ENCODE data around the gene PITPNC1. TPM values are rescaled to one million over a fixed set of nuclear protein-coding genes. Genes with fewer than 3 reads are reported as not detected.
"Not testable (repeated sequence)": the region's sequence is repeated elsewhere in the genome, so short reads cannot be mapped to it uniquely, and the experiment has no call there.

PITPNC1 gene
- total RNA-seq, 1 donor from 2014 or later = 12.4 TPM

DNA sequence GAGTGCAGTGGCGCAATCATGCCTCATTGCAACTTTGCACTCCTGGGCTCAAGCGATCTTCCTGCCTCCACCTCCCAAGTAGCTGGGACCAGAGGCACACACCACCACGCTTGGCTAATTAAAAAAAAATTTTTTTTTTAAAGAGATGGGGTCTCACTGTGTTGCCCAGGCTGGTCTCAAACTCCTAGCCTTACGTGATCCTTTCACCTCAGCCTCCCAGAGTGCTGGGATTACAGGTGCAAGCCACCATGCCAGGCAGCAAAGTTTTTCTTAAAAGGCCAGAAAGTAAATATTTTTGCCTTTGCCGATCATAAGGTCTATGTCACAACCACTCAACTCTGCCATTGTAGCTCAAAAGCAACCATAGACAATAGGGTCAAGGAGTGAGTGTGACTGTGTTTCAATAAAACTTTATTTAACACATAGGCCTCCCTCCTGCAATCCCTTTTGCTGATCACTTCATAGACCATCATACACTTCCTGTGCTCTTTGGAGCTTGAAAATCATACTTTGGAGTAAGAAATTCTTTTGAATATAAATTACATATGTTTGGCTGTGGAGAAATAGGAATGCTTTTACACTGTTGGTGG, 48.6 kb downstream of the PITPNC1 start:
- no peaks in the 10 kb centered on the region for H3K27me3 Mint-ChIP-seq (ENCODE audit: low read depth, unreplicated experiment)
- no peaks in the 10 kb centered on the region for H3K9me3 ChIP-seq (ENCODE audit: insufficient read depth, low read depth, low read length)
- no peak overlapping the region for H3K27ac Mint-ChIP-seq (ENCODE audit: unreplicated experiment)
- FAIRE-seq (no peak), DNase-seq (ENCODE audit: low read depth) (no peak)
- no peaks in the 10 kb centered on the region for H3K79me2 ChIP-seq (ENCODE audit: insufficient read depth, low read length)
- no peak overlapping the region for H3K4me3 Mint-ChIP-seq (ENCODE audit: unreplicated experiment)
- H4K20me1 ChIP-seq (ENCODE audit: insufficient read depth, low read length) = no peaks in the 10 kb centered on the region
- TF ChIP-seq, protein P1, sequence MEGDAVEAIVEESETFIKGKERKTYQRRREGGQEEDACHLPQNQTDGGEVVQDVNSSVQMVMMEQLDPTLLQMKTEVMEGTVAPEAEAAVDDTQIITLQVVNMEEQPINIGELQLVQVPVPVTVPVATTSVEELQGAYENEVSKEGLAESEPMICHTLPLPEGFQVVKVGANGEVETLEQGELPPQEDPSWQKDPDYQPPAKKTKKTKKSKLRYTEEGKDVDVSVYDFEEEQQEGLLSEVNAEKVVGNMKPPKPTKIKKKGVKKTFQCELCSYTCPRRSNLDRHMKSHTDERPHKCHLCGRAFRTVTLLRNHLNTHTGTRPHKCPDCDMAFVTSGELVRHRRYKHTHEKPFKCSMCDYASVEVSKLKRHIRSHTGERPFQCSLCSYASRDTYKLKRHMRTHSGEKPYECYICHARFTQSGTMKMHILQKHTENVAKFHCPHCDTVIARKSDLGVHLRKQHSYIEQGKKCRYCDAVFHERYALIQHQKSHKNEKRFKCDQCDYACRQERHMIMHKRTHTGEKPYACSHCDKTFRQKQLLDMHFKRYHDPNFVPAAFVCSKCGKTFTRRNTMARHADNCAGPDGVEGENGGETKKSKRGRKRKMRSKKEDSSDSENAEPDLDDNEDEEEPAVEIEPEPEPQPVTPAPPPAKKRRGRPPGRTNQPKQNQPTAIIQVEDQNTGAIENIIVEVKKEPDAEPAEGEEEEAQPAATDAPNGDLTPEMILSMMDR (IDR thresholded peaks at IDR 0.05; ENCODE audit: insufficient read depth, low read depth, low read length) = no peak
- no peak for TF ChIP-seq EZH2 (IDR thresholded peaks at IDR 0.05; ENCODE audit: insufficient read depth, low read length)
- H3K36me3 Mint-ChIP-seq (ENCODE audit: low read depth, unreplicated experiment) = no peaks in the 10 kb centered on the region
- H3K4me3 ChIP-seq (ENCODE audit: insufficient read depth, low read depth, low read length) = no peak overlapping the region
- no peaks in the 10 kb centered on the region for H3K27me3 ChIP-seq (ENCODE audit: insufficient read depth, low read length)
- peaks cover 20% of the 10 kb centered on the region for H3K4me1 ChIP-seq (ENCODE audit: insufficient read depth, low read length)
- H3K4me2 ChIP-seq (ENCODE audit: low read length) = no peak overlapping the region
- H3K4me1 Mint-ChIP-seq (ENCODE audit: low read depth, unreplicated experiment) = peaks cover 7% of the 10 kb centered on the region
- no peak overlapping the region for H2AFZ ChIP-seq (ENCODE audit: low read depth, low read length)
- no peak overlapping the region for H3K27ac ChIP-seq (ENCODE audit: low read depth, low read length)
- no peaks in the 10 kb centered on the region for H3K36me3 ChIP-seq (ENCODE audit: insufficient read depth, low read length)
- H3K9ac ChIP-seq (ENCODE audit: low read length) = no peak overlapping the region
- peaks cover 4% of the 10 kb centered on the region for H3K9me3 Mint-ChIP-seq (ENCODE audit: unreplicated experiment)

DNA sequence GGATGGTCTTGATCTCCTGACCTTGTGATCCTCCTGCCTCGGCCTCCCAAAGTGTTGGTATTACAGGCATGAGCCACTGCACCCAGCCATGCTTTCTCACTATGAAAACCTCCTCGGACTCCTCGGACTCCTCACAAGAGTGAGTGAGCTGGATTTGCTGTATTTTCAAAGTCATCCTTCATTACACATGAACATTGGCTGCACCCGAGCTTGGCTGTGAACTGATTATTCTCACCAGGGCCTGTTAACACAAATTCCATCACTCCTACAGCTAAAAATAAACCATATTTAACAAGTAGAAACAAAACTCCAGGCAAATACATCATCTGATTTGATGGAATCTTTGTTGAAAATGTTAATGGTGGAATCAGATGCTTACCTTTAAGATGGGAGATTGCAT, 50.3 kb downstream of the PITPNC1 start:
- H3K36me3 Mint-ChIP-seq (ENCODE audit: low read depth, unreplicated experiment) = no peaks in the 10 kb centered on the region
- peaks cover 18% of the 10 kb centered on the region for H3K4me1 ChIP-seq (ENCODE audit: insufficient read depth, low read length)
- no peak overlapping the region for H2AFZ ChIP-seq (ENCODE audit: low read depth, low read length)
- H3K27ac Mint-ChIP-seq (ENCODE audit: unreplicated experiment) = no peak overlapping the region
- no peaks in the 10 kb centered on the region for H3K36me3 ChIP-seq (ENCODE audit: insufficient read depth, low read length)
- H3K79me2 ChIP-seq (ENCODE audit: insufficient read depth, low read length) = no peaks in the 10 kb centered on the region
- H3K4me2 ChIP-seq (ENCODE audit: low read length) = no peak overlapping the region
- H3K4me3 Mint-ChIP-seq (ENCODE audit: unreplicated experiment) = no peak overlapping the region
- DNase-seq (ENCODE audit: low read depth) (no peak), FAIRE-seq (no peak)
- no peaks in the 10 kb centered on the region for H4K20me1 ChIP-seq (ENCODE audit: insufficient read depth, low read length)
- no peak overlapping the region for H3K27ac ChIP-seq (ENCODE audit: low read depth, low read length)
- H3K27me3 Mint-ChIP-seq (ENCODE audit: low read depth, unreplicated experiment) = no peaks in the 10 kb centered on the region
- peaks cover 14% of the 10 kb centered on the region for H3K4me1 Mint-ChIP-seq (ENCODE audit: low read depth, unreplicated experiment)
- no peak overlapping the region for H3K4me3 ChIP-seq (ENCODE audit: insufficient read depth, low read depth, low read length)
- H3K9me3 ChIP-seq (ENCODE audit: insufficient read depth, low read depth, low read length) = no peaks in the 10 kb centered on the region
- no peaks in the 10 kb centered on the region for H3K27me3 ChIP-seq (ENCODE audit: insufficient read depth, low read length)
- no peak overlapping the region for H3K9ac ChIP-seq (ENCODE audit: low read length)
- peaks cover 4% of the 10 kb centered on the region for H3K9me3 Mint-ChIP-seq (ENCODE audit: unreplicated experiment)
- TF ChIP-seq, protein P1 (IDR thresholded peaks at IDR 0.05; ENCODE audit: insufficient read depth, low read depth, low read length) = no peak

DNA sequence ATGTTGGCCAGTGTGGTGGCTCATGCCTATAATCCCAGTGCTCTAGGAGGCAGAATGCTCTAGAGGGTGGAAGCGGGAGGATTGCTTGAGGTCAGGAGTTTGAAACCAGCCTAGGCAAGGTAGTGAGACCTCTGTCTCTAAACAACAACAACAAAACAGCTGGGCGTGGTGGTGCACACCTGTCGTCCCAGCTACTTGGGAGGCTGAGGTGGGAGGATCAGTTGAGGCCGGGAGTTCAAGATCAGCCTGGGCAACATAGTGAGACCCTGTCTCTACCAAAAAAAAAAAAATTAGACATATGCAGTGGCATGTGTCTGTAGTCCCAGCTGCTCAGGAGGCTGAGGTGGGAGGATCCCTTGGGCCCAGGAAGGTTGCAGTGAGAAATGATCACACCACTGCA, 53.4 kb downstream of the PITPNC1 start:
- peaks cover 13% of the 10 kb centered on the region for H3K4me1 ChIP-seq (ENCODE audit: insufficient read depth, low read length)
- not testable (repeated sequence) for H3K27me3 ChIP-seq (ENCODE audit: insufficient read depth, low read length); FAIRE-seq; H3K4me3 ChIP-seq (ENCODE audit: insufficient read depth, low read depth, low read length); H3K27ac Mint-ChIP-seq (ENCODE audit: unreplicated experiment); H3K4me3 Mint-ChIP-seq (ENCODE audit: unreplicated experiment); H3K27ac ChIP-seq (ENCODE audit: low read depth, low read length); H3K4me2 ChIP-seq (ENCODE audit: low read length); H3K9ac ChIP-seq (ENCODE audit: low read length); H2AFZ ChIP-seq (ENCODE audit: low read depth, low read length); H4K20me1 ChIP-seq (ENCODE audit: insufficient read depth, low read length); H3K9me3 Mint-ChIP-seq (ENCODE audit: unreplicated experiment); H3K27me3 Mint-ChIP-seq (ENCODE audit: low read depth, unreplicated experiment); H3K9me3 ChIP-seq (ENCODE audit: insufficient read depth, low read depth, low read length); DNase-seq (ENCODE audit: low read depth); H3K36me3 Mint-ChIP-seq (ENCODE audit: low read depth, unreplicated experiment); H3K79me2 ChIP-seq (ENCODE audit: insufficient read depth, low read length); H3K36me3 ChIP-seq (ENCODE audit: insufficient read depth, low read length)
- peaks cover 11% of the 10 kb centered on the region for H3K4me1 Mint-ChIP-seq (ENCODE audit: low read depth, unreplicated experiment)
